Measurements from ENCODE around the gene EEPD1.

Gene EEPD1

DNA sequence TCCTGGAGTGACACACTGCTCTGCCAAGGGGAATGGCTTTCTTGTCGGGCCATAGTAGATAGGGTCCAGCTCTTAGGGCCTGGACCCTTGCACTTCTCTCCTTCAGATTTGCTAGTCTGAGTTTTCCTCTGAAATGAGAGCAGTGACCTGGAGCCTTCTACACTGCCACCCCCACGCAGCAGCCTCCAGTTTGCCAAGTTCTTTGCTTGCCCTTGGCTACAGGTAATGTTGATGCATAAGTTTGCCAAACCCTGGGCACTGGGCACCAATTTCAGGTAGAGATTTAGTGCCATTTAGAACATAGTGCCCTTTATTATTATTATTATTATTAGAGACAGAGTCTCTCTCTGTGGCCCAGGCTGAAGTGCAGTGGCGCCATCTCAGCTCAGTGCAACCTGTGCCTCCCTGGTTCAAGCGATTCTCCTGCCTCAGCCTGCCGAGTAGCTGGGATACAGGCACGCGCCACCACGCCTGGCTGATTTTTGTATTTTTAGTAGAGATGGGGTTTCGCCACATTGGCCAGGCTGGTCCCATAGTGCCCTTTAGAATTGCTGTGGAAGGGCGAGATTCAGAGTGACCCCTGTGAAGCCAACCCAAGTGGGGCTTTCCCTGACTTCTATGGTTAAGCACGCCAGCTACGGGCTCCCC, 14.5 kb downstream of the EEPD1 start:
- H3K4me3 ChIP-seq (ENCODE audit: low read depth, low read length): no peak overlapping the region
- TF ChIP-seq CTCF (IDR thresholded peaks at IDR 0.05; ENCODE audit: low read depth, low read length, missing control alignments): no peak
- DNase-seq (ENCODE audit: low read depth): no peak

DNA sequence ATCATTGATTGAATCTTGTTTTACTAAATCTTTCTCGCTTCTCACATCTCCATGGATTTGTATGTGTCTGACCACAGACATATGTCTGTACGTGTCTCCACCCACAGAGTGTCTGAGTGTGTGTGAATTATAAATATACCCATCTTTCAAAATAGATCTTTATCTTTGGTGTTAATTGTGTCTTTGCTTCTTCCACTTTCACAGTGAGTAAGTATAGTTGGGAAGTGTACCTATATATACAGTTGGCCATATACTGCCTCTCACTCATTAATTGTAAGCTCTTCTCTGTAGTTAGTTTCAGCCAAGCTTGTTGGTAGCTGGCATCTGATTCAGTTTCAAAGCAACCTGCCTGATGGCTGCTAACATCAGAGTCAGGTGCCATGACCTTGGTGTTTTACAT, 18.4 kb downstream of the EEPD1 start:
- no peak overlapping the region for H3K4me3 ChIP-seq (ENCODE audit: low read depth, low read length)
- no peak for TF ChIP-seq CTCF (IDR thresholded peaks at IDR 0.05; ENCODE audit: low read depth, low read length, missing control alignments)
- no peak for DNase-seq (ENCODE audit: low read depth)

- no peak overlapping the region for H3K4me3 ChIP-seq (ENCODE audit: low read depth, low read length)
- TF ChIP-seq CTCF (IDR thresholded peaks at IDR 0.05; ENCODE audit: low read depth, low read length, missing control alignments): no peak
- no peak for DNase-seq (ENCODE audit: low read depth)
Measured at GRCh38 chr7:36175886-36176285, 22.8 kb downstream of the EEPD1 start.

- no peak for DNase-seq (ENCODE audit: low read depth)
- H3K4me3 ChIP-seq (ENCODE audit: low read depth, low read length): no peak overlapping the region
- TF ChIP-seq CTCF (IDR thresholded peaks at IDR 0.05; ENCODE audit: low read depth, low read length, missing control alignments): no peak
Measured at GRCh38 chr7:36176697-36177096, 23.6 kb downstream of the EEPD1 start.

DNA sequence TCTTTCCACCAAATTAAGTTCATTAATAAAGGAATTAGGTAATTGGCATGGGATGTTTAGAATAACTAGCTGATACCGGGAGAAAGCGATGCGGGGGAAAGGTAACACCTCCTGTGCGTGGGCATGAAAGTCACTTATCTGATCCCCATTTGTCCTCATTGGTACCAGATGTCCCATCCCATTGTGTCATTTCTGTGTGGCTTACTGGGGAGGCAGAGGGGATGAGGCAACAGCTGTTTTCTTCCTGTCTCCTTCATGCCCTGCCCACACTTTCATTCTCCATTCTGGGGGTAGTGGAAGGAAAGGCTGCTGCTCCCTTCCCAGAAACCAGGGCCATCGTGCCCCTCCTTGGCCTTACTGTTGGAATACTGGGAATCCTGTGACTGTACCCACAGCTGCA, 27.1 kb downstream of the EEPD1 start:
- DNase-seq (ENCODE audit: low read depth): no peak
- H3K4me3 ChIP-seq (ENCODE audit: low read depth, low read length): no peak overlapping the region
- no peak for TF ChIP-seq CTCF (IDR thresholded peaks at IDR 0.05; ENCODE audit: low read depth, low read length, missing control alignments)

DNA sequence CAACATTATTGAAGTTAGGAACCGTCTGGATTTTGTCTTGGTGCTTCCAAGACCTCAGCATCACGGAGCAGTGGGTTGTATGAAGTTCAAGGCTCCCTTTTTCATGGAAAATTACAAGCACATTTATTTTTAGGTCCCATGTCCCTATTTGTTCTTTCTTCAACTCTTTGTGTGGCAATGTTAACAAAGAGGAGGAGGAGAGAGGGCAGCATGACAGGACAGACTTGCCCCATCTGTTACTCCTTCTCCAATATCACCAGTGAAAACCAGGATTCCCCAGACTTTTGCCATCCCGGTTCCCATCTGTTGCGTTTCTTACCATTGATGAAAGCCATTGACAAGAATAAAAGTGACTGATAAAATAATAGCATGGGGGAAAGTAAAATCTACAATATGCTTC, 28.6 kb downstream of the EEPD1 start:
- no peak for DNase-seq (ENCODE audit: low read depth)
- no peak overlapping the region for H3K4me3 ChIP-seq (ENCODE audit: low read depth, low read length)
- TF ChIP-seq CTCF (IDR thresholded peaks at IDR 0.05; ENCODE audit: low read depth, low read length, missing control alignments): no peak

GRCh38 chr7:36182854-36183604, 30.0 kb downstream of the EEPD1 start:
- H3K4me3 ChIP-seq (ENCODE audit: low read depth, low read length): no peak overlapping the region
- DNase-seq (ENCODE audit: low read depth): no peak
- TF ChIP-seq CTCF (IDR thresholded peaks at IDR 0.05; ENCODE audit: low read depth, low read length, missing control alignments): no peak

Data from GM12864 (cell line).